Measurements from ENCODE around the gene PRKRIP1.
A peak's percentile ranks its signal among the peaks of the same experiment; 100 is the strongest.
"Not testable (repeated sequence)": the region's sequence is repeated elsewhere in the genome, so short reads cannot be mapped to it uniquely, and the experiment has no call there.

PRKRIP1 gene

DNA sequence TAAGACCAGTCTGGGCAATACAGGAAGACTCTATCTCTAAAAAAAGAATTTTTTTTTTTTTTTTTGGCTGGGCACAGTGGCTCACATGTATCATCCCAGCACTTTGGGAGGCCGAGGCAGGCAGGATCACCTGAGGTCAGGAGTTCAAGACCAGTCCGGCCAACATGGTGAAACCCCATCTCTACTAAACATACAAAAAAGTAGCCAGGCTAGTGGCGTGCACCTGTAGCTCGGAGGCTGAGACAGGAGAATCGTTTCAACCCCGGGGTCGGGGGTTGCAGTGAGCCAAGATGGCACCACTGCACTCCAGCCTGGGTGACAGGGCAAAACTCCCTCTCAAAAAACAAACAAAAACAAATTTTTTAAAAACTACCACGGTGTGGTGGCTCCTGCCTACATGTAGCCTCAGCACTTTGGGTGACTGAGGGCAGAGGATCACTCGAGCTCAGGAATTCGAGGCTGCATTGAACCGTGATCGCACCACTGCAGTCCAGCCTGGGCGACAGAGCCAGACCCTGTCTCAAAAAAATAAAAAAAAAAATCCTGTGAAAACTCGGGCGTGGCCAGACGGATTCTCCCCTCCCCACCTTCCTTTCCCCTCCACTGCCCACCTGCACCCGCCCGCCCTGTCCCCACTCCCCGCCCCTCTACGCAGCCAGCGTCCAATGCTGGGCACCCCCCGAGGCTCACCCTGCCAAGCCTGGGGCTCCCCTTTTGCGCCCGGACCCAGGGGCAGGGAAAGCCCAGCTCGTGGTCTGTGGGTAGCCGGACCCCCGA, 36.5 kb downstream of the PRKRIP1 start:
- DNase-seq = peak; percentile 21

DNA sequence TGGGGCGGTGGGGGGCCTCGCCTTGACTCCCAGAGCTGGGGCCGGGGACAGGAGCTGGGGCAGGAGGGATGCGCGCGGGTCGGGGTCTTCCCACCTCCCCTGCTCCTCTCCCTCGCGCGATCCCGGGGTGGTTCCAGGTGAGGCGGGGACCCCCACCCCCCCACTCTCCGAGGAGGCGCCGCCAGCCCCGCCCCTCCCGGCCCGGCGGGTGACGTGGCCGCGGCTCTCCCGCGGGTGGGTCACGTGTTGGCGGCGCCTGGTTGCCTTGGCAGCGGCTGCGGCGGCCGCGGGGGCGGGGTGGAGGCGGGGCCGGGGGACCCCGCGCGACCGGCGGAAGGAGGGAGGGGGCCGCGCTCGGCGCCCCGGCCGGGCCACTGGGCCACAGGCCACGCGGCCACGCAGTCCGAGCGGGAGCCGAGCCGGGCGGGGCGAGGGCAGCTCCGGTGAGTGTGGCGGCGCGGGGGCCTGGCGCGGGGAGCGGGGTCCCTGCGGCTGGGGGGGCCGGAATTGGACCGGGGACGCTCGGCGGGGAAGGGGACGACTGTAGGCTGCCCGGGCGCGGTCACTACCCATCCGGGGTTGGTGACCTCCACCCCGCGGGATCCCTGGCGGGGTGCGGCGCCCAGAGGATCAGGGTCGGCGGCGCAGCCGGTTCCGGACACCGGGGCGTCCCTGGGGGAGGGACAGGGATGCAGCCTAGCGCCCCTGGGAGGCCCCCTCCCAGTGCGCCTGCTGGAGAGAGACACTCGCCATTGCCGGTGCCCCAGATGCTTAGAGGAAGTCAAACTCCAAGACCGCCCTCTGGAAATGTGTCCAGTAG, 37.3 kb downstream of the PRKRIP1 start, which contains the start of gene ORAI2:
TSS of gene ORAI2 (plus strand) at position 357 of the 820 bp plus-strand sequence. CDS start 5,382 bp downstream, outside the sequence.
- peak; percentile 91 for DNase-seq

DNA sequence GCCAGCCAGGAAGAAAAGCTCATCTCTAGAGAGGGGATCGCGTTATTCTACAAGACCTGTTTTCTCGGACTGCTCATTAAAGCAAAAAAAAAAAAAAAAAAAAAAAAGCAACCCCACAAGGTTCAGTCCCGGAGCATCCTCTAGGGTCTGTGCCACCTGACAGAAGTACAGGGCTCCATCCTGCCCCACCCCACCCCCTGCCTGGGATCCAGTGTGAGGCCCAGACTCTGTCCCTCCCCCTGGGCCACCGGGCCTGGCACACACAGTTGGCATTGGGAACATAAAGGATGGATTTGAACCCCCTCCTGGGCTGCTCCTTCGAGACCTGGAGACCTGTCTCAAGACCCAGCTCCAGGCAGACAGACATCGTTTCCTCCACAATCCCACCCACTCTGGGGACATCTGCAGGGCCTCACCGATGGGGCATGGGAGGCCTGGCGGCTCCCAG, 37.9 kb downstream of the PRKRIP1 start:
- peak; percentile 46 for DNase-seq

DNA sequence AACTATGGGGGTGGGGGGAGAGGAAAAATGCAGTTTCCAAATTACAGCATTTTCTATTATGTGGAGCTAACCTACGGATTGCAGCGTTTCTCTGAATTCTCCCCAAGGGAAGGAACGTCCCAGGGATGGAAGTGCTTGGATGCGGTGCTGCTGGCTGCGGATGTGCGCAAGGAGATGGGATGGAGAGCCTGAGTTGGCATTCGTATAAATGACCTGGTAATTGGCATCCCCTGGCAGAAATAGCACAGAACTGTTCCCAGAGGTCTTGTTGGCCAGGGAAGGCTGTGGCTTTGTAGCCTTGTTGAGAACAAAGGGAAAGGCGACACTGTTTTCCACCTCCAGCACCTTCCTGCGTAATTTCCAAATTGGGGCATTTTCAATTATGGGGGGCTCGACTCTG, 40.0 kb downstream of the PRKRIP1 start:
- DNase-seq = no peak

DNA sequence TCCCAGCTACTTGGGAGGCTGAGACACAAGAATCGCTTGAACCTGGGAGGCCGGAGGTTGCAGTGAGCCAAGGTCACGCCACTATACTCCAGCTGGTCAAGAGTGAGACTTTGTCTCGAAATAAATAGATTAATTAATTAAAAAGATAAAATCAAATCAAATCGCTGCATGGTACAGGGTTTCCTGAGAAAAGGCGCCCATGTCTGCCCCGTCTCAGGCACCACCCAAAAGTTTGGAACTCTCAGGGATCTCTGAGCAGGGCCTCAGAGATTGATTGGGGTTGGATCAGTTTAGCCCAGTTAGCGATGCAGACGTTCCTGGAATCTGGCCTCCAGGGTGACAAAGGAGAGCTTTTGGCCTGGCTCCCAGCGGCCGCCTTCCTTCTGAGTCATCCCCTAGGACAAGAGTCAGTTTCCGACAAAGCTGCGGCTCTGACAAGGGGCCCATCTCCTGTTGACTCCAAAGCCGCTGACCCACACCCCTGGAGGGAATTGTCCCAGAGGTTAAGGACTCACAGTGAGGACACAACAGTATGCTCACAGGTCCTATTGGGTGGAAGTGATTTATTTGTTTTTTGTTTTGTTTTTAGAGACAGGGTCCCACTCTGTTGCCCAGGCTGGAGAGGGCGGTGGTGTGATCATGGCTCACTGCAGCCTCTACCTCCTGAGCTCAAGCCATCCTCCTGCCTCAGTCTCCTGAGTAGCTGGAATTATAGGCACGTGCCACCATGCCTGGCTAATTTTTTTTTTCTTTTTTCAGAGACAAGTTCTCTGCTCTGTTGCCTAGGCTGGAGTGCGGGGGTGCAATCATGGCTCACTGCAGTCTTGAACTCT, 44.0 kb downstream of the PRKRIP1 start:
- no peak for DNase-seq

DNA sequence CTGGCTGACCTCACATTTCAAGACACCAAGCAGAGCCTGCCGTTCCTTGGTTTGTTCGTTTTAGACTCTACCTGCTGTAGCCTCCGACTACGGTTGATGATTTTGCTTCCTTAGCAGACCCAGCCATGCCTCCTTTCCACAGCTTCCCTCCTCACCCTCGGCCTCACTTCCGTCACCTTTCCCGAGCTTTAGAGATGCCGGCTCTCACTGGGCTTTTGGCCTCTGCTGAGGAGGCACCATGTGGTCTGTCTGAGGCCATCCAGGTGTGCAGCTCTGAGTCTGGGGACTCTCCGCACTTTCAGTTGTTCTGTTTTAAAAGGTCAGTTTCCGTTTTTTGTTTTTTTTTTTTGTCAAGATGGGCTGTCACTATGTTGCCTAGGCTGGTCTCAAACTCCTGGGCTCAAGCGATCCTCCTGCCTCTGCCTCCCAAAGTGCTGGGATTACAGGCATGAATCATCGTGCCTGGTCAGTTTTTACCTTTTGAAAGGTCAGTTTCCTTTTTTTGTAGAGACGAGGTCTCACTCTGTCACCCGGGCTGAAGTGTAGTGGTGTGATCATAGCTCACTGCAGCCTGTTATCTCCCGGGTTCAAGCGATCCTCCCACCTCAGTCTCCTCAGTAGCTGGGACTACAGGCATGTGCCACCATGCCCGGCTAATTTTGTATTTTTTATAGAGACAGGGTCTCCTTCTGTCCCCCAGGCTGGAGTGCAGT, 49.0 kb downstream of the PRKRIP1 start:
- no peak for DNase-seq

DNA sequence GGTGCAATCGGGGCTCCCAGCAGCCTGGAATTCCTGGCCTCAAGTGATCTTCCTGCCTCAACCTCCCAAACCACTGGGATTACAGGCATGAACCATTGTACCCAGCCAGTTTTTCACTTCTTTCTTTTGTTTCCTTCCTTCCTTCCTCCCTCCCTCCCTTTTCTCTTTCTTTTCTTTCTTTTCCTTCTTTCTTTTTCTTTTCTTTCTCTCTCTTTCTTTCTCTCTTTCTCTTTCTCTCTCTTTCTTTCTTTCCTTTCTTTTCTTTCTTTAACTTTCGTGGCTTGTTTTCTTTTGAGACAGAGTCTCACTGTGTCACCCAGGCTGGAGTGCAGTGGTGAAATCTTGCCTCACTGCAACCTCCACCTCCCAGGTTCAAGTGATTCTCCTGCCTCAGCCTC, 49.5 kb downstream of the PRKRIP1 start:
- no peak for DNase-seq

DNA sequence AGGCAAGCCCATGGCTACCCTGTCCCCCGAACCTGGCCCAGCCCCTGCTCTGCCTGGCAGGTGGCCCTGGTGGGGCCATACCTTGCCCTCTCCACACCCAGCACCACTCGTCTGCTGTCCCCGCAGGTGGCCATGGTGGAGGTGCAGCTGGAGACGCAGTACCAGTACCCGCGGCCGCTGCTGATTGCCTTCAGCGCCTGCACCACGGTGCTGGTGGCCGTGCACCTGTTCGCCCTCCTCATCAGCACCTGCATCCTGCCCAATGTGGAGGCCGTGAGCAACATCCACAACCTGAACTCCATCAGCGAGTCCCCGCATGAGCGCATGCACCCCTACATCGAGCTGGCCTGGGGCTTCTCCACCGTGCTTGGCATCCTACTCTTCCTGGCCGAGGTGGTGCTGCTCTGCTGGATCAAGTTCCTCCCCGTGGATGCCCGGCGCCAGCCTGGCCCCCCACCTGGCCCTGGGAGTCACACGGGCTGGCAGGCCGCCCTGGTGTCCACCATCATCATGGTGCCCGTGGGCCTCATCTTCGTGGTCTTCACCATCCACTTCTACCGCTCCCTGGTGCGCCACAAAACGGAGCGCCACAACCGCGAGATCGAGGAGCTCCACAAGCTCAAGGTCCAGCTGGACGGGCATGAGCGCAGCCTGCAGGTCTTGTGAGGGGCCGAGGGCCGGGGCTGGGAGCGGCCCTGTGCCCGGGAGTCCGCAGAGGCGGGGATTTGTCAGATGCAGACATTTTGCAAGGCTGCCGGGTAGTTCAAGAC, 50.4 kb downstream of the PRKRIP1 start:
- no peak for DNase-seq

DNA sequence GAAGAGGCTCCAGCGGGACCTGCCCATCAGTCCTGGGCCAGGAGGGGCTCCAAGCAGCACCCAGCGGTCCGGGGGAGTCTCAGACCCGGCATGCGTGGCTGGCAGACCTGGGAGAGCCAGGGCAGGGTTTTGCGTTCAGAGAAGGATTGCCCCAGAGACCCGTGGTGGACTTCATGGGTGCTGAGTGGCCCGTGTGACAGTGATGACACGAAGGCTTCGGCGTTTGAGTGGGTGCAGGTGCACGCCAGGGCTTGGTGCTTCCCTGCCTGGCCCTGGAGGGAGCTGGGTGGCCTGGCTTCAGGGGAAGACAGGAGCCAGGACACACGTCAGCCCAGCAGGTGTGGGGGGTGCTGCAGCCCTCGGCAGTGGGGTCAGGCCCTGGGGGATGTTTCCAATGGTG, 51.1 kb downstream of the PRKRIP1 start:
- no peak for DNase-seq

DNA sequence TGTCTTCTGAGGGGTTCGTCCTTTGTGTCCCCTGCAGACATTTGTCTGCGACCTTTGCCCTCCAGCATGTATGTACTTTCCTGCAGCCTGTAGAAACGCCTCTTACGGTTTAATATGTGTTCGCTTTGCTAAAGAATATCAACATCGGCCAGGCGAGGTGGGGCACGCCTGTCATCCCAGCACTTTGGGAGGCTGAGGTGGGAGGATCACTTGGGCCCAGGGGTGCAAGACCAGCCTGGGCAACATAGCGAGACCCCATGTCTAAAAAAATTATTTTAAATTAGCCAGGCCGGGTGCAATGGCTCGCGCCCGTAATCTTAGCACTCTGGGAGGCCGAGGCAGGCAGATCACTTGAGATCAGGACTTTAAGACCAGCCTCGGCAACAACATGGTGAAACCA, 53.0 kb downstream of the PRKRIP1 start:
- no peak for DNase-seq

DNA sequence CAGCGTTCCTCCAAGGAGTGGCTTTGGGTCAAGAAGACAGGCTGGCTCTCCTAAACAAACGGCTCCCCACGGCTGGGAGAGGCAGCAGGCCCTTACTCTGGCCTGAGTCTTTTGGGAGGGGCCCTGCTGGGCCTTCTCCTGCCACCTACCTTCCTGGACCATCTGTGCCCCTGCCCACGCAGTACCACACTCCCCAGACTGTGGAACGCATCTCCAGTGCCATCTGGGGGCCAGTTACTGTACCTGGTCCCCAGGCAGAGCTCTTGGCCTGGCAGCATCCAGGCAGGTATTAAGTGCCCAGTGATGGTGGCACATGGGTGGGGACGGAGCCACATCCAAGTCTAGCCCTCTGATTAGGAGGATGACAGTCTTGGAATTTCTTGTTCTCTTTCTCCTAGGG, 54.1 kb downstream of the PRKRIP1 start:
- DNase-seq = peak; percentile 73

DNA sequence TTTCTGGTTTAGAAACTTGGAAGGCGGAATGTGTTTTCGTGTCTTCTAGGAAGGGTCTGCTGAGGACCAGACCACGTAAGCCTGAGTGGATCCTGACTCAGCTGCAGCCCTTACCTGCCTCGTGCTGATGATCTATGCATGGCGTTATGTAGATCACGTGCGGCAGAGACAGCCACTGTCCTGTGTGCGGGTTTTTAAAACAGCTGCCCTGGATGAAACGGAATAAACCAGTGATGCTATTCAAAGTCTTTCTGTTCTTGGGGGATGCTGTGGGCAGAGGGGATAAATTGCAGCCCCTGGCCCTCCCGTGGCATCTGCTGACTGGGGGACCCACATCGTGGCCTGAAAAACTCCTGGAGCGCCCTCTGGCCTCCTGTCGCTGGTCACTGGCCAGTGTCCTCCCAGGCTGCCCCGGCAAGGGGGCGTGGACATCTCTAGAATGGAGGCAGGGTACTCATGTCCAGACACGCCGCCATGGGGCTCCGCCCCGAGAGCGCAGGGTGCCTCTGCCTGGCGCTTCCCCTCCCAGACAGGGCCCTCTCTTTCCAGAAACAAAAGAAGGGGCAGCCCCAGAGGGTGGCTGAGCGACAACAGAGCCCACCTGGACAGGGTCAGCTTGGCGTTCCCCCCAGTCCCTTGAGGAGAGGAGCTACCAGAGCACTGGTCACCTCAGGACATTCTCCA, 55.4 kb downstream of the PRKRIP1 start:
- no peak for DNase-seq

DNA sequence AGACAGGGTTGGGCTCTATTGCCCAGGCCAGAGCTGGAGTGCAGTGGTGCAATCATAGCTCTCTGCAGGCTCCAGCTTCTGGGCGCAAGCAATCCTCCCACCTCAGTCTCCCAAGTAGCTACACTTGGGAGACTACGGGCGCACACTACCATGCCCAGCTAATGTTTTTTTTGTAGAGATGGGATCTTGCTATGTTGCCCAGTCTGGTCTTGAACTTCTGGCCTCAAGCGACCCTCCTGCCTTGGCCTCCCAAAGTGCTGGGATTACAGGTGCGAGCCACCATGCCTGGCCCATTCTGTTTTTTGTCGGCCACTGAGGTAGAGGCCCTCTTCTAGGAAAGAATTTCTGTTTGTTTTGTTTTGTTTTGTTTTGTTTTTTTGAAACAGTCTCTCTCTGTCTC, 56.3 kb downstream of the PRKRIP1 start:
- no peak for DNase-seq

DNA sequence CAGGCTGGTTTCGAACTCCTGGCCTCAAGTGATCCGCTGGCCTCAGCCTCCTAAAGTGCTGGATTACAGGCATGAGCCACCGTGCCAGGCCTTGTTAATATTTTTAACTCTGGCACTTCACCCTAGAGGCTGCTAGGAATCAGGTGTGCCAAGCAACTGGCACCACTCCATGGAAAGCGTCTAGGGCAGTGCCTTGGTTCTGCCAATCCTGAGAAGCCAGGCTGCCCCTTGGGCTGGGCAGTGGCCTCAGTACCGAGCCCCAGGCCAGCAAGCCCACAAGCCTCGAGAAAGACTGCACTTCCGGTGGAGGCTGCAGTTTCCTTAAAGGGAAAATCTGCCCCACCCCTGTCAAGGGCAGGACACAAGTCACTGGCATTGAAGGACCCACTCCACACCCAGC, 57.2 kb downstream of the PRKRIP1 start:
- DNase-seq = no peak

DNA sequence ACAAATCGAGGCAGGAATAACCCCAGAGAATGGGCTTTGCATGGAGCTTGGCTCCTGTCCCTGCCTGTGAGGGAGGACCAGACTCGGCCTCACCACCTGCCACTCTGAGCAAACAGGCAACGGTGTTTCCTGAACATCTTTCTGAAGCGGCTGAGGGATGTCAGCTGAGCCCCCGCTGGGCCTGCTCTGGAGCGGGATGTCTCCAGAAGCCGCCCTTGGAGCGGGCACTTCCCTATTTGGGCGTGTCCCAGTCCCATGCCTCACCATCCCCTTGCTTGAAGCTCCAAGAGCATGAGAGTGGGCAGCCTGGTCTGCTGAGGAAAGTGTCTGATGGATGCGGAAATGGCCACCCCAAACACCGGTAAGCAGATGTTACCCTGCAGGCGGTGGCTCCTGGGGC, 58.3 kb downstream of the PRKRIP1 start:
- DNase-seq = no peak

DNA sequence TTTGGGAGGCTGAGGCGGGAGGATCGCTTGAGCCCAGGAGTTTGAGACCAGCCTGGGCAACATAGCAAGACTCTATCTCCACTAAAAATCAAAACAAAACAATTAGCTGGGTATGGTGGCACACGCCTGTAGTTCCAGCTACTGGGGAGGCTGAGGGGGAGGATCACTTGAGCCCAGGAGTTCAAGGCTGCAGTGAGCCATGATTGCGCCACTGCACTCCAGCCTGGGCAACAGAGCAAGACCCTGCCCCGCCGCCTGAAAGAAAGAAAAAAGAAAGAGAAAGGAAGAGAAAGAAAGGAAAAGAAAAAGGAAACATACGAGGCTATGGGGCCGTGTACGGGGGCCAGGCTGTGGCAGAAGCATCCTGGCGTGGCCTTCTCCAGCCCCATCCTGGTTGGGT, 58.8 kb downstream of the PRKRIP1 start:
- DNase-seq = not testable (repeated sequence)

DNA sequence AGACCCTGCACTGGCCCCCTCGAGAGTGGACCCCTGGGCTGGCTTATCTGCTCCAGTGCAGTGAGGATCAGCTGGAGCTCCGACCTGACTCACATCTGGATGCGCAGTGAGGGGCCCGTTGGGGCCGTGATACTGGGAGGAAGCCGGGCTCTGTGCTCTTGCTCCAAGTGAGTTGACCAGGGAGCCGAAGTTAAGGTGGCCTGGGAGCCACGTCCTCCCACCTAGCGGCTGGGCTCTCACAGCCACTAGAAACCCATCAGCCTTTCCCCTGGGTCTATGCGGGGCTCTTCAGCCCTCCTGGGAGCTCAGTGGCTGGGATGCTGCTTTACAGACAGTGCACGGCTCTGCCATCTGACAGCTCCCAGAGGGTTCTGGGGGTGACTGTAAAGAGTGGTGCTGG, 59.4 kb downstream of the PRKRIP1 start:
- no peak for DNase-seq

DNA sequence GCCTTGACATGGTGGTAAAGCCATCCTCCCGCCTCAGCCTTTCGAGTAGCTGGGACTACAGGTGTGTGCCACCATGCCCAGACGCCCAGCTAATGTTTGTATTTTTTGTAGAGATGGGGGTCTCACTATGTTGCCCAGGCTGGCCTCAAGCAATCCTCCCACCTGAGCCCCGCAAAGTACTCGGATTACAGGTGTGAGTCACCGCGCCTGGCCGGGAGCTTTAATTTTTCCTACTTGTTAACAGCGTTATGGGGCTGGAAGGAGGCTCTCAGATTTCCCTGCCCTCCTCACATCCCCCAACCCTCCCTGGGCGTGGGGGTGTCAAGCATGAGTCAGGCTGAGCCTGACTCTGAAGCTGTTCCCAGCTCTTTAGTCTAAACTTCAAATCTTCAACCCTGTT, 60.2 kb downstream of the PRKRIP1 start:
- DNase-seq = no peak

DNA sequence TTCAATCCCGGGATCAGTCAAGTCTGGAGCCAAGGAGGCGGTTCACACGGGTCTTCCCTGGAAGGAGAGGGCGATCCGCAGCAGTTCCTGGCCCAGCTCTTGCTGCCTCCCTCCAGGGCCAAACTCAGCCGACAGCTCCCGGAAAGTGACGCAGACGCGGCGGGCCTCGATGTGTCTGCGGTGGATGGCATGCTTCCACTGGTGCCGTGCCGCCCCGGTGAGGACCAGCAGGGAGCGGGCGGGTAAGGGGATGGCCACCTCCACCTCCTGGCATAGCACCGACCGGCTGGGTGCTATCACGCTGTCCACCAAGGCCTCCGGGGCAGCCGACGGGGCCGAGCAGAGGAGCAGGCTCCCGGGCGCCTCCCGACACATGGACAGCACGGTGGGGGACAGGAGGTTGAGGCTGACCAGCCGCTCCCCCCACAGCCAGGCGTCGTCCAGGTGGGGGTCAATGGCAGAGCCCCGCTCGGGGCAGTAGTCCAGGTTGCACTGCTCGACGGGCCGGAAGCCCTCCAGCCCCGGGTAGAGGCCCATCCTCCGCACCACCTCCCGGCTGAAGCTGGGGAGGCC, 61.3 kb downstream of the PRKRIP1 start:
- DNase-seq = no peak

DNA sequence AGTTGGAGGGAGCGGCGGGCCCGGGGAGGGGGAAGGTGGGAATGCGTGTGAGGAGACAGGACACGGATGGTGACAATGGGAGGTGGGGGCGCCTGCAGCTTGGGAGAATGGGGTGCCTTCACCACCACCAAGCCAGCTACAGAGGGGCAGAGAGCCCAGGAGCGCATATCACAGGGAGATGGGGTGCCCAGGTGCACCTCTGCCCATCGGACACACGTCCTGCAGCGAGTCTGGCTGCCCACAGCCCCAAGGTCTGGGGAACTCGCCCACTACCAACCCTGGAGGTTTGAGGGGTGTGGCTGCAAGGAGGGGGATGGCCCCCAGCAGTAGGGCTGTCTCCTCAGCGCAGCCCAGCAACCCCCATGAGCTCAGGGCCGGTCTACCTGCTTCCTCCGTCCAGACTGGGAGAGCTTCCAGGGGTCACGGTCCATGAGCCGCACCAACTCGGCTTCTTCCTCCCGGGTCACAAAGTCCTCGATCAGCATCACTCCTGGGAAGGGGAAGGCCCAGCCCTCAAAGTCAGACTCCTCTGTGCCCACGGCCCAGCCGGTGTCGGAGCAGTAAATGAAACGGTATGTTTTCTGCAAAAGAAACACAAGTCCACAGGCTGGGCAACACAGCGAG, 63.2 kb downstream of the PRKRIP1 start:
- no peak for DNase-seq
